A549 (cell line): ENCODE measurements around the gene C1orf21.

Experiments
- CTCF ChIP-seq: fragments of >200 bp; sonication (Bioruptor Twin); formaldehyde crosslinking; IDR thresholded peaks from 3 replicates; pipeline ENCODE4 v1.5.1; 2016
- EHF ChIP-seq: fragments of 250-450 bp; sonication (Bioruptor Pico); IDR thresholded peaks from 2 replicates; pipeline ENCODE4 v1.5.0; 2020; ENCODE audit warnings: mild to moderate bottlenecking
- EP300 ChIP-seq, 2 experiments: fragments of >200 bp; sonication (Bioruptor Twin); formaldehyde crosslinking; IDR thresholded peaks; 2 replicates in 1 of 2; 3 replicates in 1 of 2; pipeline ENCODE4 v1.6.1; 2016 to 2017
- JUN ChIP-seq, 2 experiments: fragments of >200 bp; sonication (Bioruptor Twin); formaldehyde crosslinking; IDR thresholded peaks; 2 replicates in 1 of 2; 3 replicates in 1 of 2; pipeline ENCODE4 v1.6.1; 2016 to 2017
- MAZ ChIP-seq: fragments of 150-350 bp; IDR thresholded peaks from 2 replicates; pipeline ENCODE4 v1.6.1; 2014; ENCODE audit warnings: antibody characterized with exemption, low read depth, low read length, borderline replicate concordance
- PBX3 ChIP-seq: IDR thresholded peaks from 2 replicates; pipeline ENCODE4 v1.6.1; 2012
- RCOR1 ChIP-seq: fragments of 150-350 bp; IDR thresholded peaks from 2 replicates; pipeline ENCODE4 v1.6.1; 2014; ENCODE audit warnings: antibody characterized with exemption, low read length, low read depth

DNA sequence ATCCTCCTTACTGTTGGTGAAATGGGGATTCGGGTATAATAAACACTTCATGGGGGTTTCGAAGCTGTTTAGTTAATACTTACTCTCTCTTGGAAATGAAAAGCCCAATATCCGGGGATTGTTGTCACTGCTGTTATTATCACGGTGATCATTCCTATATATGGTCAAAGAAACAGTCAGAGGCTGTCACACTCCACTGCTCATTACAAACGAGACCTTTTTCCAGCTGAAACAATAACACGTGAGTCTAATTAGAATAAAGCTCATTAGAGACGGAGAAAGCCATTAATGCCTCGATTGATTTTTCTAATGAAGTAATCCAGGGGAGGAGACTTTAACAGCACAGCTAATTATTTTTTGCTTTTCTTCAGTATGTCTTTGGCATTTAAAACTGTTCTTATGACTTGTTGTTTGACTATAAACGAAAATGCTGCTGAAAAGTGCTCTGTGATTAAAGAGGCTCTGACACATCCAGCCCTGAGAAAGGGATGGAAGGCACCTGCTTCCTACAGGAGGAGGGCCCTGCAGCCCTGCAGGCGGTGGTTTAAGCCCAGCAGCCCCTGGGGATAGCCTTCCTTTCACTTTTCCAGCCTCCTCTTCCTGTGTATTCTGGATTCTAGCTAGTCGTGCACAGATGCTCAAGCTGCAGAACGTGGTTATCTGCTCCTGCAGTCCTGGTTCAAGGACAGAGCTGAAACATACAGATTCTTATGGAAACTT, 224.2 kb downstream of the C1orf21 start:
- no peak for TF ChIP-seq PBX3
- TF ChIP-seq EHF (CRISPR knock-in tag): no peak
- TF ChIP-seq JUN (IDR thresholded peaks at IDR 0.05): no peak
- TF ChIP-seq CTCF: no peak
- no peak for TF ChIP-seq RCOR1
- no peak for TF ChIP-seq EP300 (IDR thresholded peaks at IDR 0.05)
- no peak for TF ChIP-seq MAZ
